ENCODE measurements around the gene UIMC1. TPM values are rescaled to one million over a fixed set of nuclear protein-coding genes. Genes with fewer than 3 reads are reported as not detected.

Gene UIMC1
- total RNA-seq, 1 donor from 2014 or later, result 45.2 TPM

DNA sequence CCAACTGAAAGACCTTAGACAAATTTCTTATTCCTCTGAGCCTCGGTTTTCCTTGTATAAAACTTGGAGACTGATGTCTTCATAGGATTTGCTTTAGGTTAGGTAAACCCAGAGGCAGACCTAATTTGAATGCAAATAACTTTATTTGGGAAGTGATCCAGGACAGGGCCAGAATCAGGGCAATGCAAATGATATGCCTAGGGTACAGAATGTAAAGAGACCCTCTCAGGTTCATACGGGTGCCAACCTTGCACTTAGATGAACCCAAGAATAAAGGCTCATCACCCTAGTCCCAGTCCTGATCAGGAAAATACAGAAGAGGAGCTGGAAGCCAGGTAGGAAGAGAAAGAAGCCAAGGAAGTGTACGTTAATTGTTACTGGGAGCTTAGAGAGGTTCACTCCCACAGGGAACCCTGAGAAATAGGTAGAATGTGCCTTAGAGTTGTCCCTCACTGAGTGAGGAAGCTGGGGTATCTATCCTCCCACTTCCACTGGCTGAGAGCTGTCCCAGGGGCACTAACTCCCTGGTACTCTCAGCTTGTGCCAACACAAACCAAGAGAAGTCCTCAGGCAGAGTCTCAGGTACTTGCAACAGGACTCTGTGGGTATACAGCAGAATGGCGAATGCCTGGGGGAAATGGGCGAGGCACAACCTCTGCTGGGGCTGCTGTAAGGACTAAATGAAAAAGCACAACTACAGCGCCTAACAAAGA lies 104.3 kb downstream of the UIMC1 start:
- Mint-ChIP-seq H3K4me1 (no peaks in the 10 kb centered on the region), H3K36me3 (peaks cover 30% of the 10 kb centered on the region), H3K27ac (no peak overlapping the region), H3K27me3 (ENCODE audit: low read depth) (peaks cover 1% of the 10 kb centered on the region), H3K9me3 (no peaks in the 10 kb centered on the region), H3K4me3 (no peak overlapping the region)
- DNase-seq (ENCODE audit: low spot score in 2 of 2, unreplicated experiment in 2 of 2), result no peak
- no peak for TF ChIP-seq CTCF (IDR thresholded peaks at IDR 0.05; ENCODE audit: unreplicated experiment)

- H3K27ac Mint-ChIP-seq, result no peak overlapping the region
- TF ChIP-seq CTCF (IDR thresholded peaks at IDR 0.05; ENCODE audit: unreplicated experiment), result no peak
- H3K27me3 Mint-ChIP-seq (ENCODE audit: low read depth), result peaks cover 1% of the 10 kb centered on the region
- H3K4me3 Mint-ChIP-seq, result no peak overlapping the region
- H3K36me3 Mint-ChIP-seq, result peaks cover 27% of the 10 kb centered on the region
- no peak for DNase-seq (ENCODE audit: low spot score in 2 of 2, unreplicated experiment in 2 of 2)
- no peaks in the 10 kb centered on the region for H3K4me1 Mint-ChIP-seq
- H3K9me3 Mint-ChIP-seq, result no peaks in the 10 kb centered on the region
These were observed 105.1 kb downstream of the UIMC1 start for GRCh38 chr5:176901260-176902101.

DNA sequence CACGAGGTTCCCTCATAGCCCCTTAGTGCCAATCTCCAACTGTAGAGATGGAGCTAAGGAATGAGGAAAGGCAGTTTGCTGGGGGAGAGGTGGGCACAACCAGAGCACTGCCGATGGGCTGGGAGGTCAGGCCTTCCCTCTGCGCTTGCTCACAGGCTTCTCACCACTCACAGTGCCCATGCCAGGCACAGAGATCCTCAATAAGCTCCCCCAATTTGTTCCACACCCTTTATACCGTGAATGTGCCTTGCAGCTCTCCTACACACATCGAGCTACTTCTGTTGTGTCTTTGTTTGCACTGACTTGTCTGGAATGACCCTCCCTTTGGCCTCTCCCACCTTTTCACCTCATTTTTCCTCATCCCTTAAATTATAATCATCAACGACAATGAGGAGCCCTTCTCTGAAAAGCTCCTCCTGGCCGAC lies 105.8 kb downstream of the UIMC1 start:
- TF ChIP-seq CTCF (IDR thresholded peaks at IDR 0.05; ENCODE audit: unreplicated experiment), result no peak
- Mint-ChIP-seq H3K4me1 (no peaks in the 10 kb centered on the region), H3K36me3 (peaks cover 27% of the 10 kb centered on the region), H3K4me3 (no peak overlapping the region), H3K9me3 (no peaks in the 10 kb centered on the region), H3K27me3 (ENCODE audit: low read depth) (peaks cover 1% of the 10 kb centered on the region), H3K27ac (no peak overlapping the region)
- DNase-seq (ENCODE audit: low spot score in 2 of 2, unreplicated experiment in 2 of 2), result no peak

GRCh38 chr5:176899946-176900779 lies 106.4 kb downstream of the UIMC1 start:
- Mint-ChIP-seq H3K9me3 (no peaks in the 10 kb centered on the region), H3K4me1 (no peaks in the 10 kb centered on the region), H3K4me3 (no peak overlapping the region), H3K27me3 (ENCODE audit: low read depth) (peaks cover 1% of the 10 kb centered on the region), H3K36me3 (peaks cover 21% of the 10 kb centered on the region), H3K27ac (no peak overlapping the region)
- TF ChIP-seq CTCF (IDR thresholded peaks at IDR 0.05; ENCODE audit: unreplicated experiment), result no peak
- no peak for DNase-seq (ENCODE audit: low spot score in 2 of 2, unreplicated experiment in 2 of 2)

DNA sequence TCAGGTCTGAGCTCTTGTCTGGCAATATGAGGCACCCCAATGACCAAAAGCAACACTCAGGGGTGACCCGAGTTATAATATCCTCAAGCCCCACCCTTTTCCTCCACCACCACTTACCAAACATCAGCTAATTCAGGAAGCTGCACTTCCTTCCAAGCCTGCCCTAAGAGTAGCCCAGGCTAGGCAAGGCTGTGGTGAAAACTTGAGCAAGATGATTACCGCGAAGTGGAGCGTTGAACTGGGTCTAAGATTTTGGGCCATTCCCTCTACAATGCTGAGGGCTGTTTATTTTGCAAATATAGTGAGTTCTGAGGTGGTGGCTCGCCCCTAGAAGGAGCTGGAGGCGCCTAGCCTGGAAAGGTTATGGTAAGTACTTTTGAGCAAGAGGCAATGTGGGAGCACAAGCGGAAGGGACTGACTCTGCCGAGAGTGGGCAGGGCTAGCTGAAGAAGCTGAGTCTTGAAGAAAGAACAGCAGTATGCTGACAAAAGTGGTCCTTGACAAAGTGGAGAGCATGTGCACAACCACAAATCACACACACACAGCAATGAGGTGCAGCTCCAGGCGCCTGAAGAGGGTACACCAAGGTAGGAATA lies 107.2 kb downstream of the UIMC1 start, which contains the start of gene HK3:
Gene HK3 (minus strand): TSS at position 51 of the 596 bp plus-strand sequence. CDS start 3,187 bp downstream, outside the sequence.
- H3K27me3 Mint-ChIP-seq (ENCODE audit: low read depth), result peaks cover 1% of the 10 kb centered on the region
- no peak within 1 kb of the TSS for H3K4me3 Mint-ChIP-seq
- H3K4me1 Mint-ChIP-seq, result no peaks in the 10 kb centered on the region
- no peak within 1 kb of the TSS for H3K27ac Mint-ChIP-seq
- no peak for DNase-seq (ENCODE audit: low spot score in 2 of 2, unreplicated experiment in 2 of 2)
- TF ChIP-seq CTCF (IDR thresholded peaks at IDR 0.05; ENCODE audit: unreplicated experiment), result no peak
- peaks cover 17% of the 10 kb centered on the region for H3K36me3 Mint-ChIP-seq
- H3K9me3 Mint-ChIP-seq, result no peaks in the 10 kb centered on the region
